Activated T-helper 1 cell treated with anti-CD3 and anti-CD28 coated beads, Interleukin-12 subunit alpha, Interleukin-12 subunit beta, Interleukin-2, Interleukin-4 antibody, amounts not matched to agents 30 ng/mL and 10 ng/mL and 1 ng/mL, durations not matched to agents 14 hours and 24 hours and 36 hours (primary cell): ENCODE data around the gene SYNE1. TPM values are rescaled to one million over a fixed set of nuclear protein-coding genes. Genes with fewer than 3 reads are reported as not detected.
"Not testable (repeated sequence)": the region's sequence is repeated elsewhere in the genome, so short reads cannot be mapped to it uniquely, and the experiment has no call there.

Experiments used
- DNase-seq: peaks from one replicate; pipeline ENCODE4 v3.0.0; 2021; ENCODE audit warnings: low spot score
- H3K27ac Mint-ChIP-seq: one replicate; pipeline ENCODE4 v1.8.0; 2021; ENCODE audit warnings: mild to moderate bottlenecking, mixed read lengths
- H3K27me3 Mint-ChIP-seq: one replicate; pipeline ENCODE4 v1.8.0; 2022; ENCODE audit warnings: mild to moderate bottlenecking, moderate library complexity, mixed read lengths; ENCODE audit not compliant: insufficient read depth
- H3K36me3 Mint-ChIP-seq: one replicate; pipeline ENCODE4 v1.8.0; 2021; ENCODE audit warnings: low read depth, mixed read lengths
- H3K4me1 Mint-ChIP-seq: one replicate; pipeline ENCODE4 v1.8.0; 2021; ENCODE audit warnings: low read depth, mixed read lengths
- H3K4me3 Mint-ChIP-seq: one replicate; pipeline ENCODE4 v1.8.0; 2021; ENCODE audit warnings: mild to moderate bottlenecking, moderate library complexity, mixed read lengths
- H3K9me3 Mint-ChIP-seq: one replicate; pipeline ENCODE4 v1.8.0; 2021; ENCODE audit warnings: mixed read lengths
- intact Hi-C: fragments of 100-400 bp; cut with micrococcal nuclease; formaldehyde crosslinking; loops from one replicate; pipeline ENCODE4 v1.15.1; 2024
- total RNA-seq: library from RNA; stranded (reverse); gene quantifications from 2 replicates; pipeline ENCODE4 v1.2.3, GENCODE V29; 2022

SYNE1 gene
- total RNA-seq, 1 donor from 2014 or later: 16.0 TPM

DNA sequence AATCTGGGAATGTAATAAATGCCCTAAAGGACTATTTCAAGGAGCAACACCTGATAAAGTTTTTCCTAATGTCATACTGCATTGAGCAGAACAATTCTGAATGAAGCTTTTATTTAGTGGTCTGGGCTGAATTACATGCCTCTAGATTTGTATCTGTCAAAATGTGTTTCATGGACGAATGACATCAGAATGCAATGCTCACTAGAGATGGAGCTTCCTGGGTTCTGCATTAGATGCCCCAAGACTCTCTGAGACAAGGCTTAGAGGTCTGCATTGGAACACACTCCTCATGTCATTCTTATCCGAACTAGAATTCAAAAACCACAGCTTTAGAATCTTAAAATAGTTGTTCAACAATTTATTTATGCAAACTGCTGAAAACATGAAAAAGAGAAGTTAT is 62.0 kb downstream of the SYNE1 start:
- DNase-seq: no peak
- Mint-ChIP-seq H3K27me3 (peaks cover 2% of the 10 kb centered on the region), H3K27ac (no peak overlapping the region), H3K4me1 (no peaks in the 10 kb centered on the region), H3K9me3 (no peaks in the 10 kb centered on the region), H3K36me3 (no peaks in the 10 kb centered on the region), H3K4me3 (no peak overlapping the region)
- intact Hi-C loops: no loop called here

DNA sequence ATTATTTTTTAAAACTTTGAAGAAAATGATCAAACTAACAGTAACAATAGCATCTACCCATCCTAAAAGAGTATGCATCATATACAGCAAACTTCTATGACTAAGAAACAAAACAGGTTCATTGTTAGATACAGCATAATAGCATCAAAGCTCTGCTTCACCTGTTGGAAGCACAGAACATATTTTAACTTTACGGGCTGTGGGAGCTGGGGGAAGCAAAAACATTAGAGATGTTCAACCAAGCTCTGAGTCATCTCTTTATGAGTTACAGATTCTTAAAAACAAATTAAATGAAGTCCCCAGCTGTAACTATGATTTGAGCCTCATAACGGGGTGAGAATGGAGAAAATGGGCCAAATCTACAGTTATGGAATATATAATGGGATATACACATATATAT is 63.4 kb downstream of the SYNE1 start:
- Mint-ChIP-seq H3K27me3 (peaks cover 2% of the 10 kb centered on the region), H3K4me1 (no peaks in the 10 kb centered on the region), H3K4me3 (no peak overlapping the region), H3K36me3 (no peaks in the 10 kb centered on the region), H3K27ac (no peak overlapping the region), H3K9me3 (no peaks in the 10 kb centered on the region)
- no peak for DNase-seq
- intact Hi-C loops: no loop called here

DNA sequence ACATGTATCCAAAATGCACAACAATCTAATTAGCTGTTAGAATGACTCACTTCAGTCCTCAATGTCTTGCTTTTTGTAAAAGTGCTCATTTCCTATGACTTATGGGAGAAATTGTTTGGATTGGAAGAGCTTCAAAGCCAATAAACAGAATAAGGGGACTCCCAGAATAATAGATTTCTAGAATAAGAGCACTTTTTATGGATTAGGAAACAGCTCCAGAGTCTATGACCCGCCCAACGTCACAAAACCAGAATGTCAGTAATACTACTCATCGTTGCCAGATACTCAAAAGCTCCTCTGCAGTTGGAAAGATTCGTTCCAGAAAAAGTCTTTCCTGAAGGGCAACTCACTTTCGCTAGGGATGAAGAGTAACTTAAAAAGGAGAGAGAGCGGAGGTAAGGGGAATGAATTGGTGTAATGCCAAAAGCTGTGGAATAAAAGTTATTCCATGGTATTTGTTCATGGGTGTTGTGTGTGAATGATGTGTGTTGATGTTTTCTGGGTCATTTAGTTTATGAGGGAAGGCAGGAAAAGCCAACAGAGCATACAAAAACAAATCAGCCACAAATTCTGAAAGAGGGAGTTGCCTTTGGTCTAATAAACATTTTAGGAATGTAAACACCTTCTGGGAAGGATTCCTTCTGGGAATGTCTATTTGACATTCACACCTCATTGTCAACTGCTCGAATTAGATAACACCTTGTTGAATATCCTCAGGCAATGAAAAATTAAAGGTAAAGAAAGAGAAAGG is 64.6 kb downstream of the SYNE1 start:
- Mint-ChIP-seq H3K27me3 (peaks cover 2% of the 10 kb centered on the region), H3K9me3 (no peaks in the 10 kb centered on the region), H3K27ac (no peak overlapping the region), H3K4me3 (no peak overlapping the region), H3K36me3 (no peaks in the 10 kb centered on the region), H3K4me1 (no peaks in the 10 kb centered on the region)
- DNase-seq: no peak
- intact Hi-C loops: no loop called here

DNA sequence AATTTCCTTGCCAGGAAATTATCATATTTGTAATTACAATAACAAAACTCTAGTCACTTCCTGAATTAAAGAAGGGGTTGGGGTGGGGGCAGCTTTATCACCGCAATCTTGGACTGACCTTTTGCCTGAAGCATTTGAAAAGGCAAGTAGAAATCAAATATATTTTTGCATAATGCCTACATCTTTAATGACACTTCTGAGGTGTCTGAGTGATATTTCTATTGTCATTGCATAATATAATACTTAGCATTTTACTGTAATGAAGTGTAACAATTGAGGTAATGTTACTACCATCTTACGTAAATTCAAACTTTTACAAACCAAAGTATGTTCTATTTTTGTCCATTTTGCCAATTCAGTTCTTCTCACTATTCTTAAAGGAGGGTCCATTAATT is 65.2 kb downstream of the SYNE1 start:
- no peak for DNase-seq
- Mint-ChIP-seq H3K27me3 (peaks cover 2% of the 10 kb centered on the region), H3K27ac (no peak overlapping the region), H3K4me1 (no peaks in the 10 kb centered on the region), H3K9me3 (no peaks in the 10 kb centered on the region), H3K4me3 (no peak overlapping the region), H3K36me3 (no peaks in the 10 kb centered on the region)
- intact Hi-C loops: no loop called here

DNA sequence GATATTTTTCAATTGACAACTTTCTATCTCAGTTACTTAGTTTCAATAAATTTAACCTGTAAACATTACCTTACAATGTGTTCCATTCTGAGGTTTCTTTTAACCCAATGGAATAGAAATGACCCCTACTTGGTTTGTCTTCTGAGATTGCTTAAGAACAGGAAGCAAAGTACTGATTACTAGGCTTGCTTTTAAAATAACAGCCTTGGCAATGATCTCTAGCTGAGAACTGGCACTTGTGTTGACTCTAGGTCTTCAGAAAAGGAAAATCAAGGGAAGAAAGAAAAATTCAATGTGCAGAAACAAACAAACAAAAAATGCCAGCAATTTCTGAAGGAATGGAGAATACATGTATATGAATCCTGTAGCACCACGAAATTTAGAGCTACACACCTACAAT is 66.1 kb downstream of the SYNE1 start:
- intact Hi-C loops: no loop called here
- H3K27ac Mint-ChIP-seq: no peak overlapping the region
- no peaks in the 10 kb centered on the region for H3K9me3 Mint-ChIP-seq

DNA sequence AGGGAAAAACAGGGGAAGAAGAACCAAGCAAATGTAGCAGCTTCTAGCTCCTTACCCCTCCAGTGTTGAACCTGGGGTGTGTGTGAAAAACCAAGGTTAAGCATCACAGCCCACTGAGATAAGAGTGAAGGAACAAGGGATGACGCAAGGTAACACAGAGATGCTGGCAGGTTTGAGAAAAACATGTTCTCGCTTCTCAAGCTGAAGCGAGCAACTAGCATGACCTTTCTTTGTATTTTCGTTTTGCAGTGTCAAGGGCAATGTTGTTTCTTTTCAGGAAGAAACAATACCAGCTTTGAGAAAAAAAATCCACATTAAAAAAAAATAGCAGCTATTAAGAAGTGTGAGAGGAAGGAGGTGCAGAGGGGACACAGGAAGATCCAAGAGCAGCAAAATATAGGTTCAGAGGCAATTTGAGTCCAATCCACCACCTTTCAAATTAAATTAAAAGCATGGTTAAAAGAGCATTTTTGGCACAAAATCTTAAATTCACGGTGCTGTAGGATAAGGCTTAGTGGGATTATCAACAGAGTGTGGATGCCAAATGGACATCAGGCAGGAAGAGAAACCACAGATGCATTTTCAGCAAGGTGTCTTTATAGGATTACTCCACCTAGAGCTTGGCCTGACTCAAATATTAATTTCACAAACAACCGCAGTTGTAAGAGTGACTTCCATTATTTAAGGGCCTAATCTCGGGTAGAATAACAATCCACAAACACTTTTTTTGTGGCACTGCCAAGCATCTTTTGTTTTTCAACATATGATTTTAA is 70.9 kb downstream of the SYNE1 start:
- Mint-ChIP-seq H3K4me1 (no peaks in the 10 kb centered on the region), H3K4me3 (no peak overlapping the region)

More for the DNA sequence above, 66.1 kb downstream of the SYNE1 start:
- H3K36me3 Mint-ChIP-seq: no peaks in the 10 kb centered on the region
- H3K27me3 Mint-ChIP-seq: peaks cover 2% of the 10 kb centered on the region
- H3K4me1 Mint-ChIP-seq: no peaks in the 10 kb centered on the region
- H3K4me3 Mint-ChIP-seq: no peak overlapping the region
- DNase-seq: no peak

DNA sequence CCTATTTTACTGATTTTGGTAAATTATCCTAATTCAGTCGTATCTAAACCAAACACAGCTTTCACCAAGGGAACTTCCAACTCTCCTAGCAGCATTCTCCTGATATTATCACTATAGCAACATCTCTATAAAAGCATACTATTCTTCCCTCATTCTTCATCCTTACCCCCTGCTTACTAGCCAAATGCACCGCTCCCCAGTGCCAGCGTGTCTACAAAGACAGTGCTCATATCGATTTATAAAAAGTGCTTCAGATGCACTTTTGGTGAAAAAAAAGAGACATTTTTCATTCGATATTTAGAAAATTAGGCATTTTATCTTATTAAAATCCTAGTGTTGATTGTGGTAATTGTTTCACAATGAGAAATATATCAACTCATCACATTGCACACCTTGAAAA is 74.0 kb downstream of the SYNE1 start:
- Mint-ChIP-seq H3K27me3 (no peaks in the 10 kb centered on the region), H3K9me3 (no peaks in the 10 kb centered on the region), H3K36me3 (no peaks in the 10 kb centered on the region), H3K4me1 (no peaks in the 10 kb centered on the region), H3K27ac (no peak overlapping the region), H3K4me3 (no peak overlapping the region)
- no peak for DNase-seq
- intact Hi-C loops: no loop called here

More for the DNA sequence above, 70.9 kb downstream of the SYNE1 start:
- H3K27me3 Mint-ChIP-seq: peaks cover 2% of the 10 kb centered on the region
- intact Hi-C loops: no loop called here
- no peak overlapping the region for H3K27ac Mint-ChIP-seq
- H3K9me3 Mint-ChIP-seq: no peaks in the 10 kb centered on the region
- DNase-seq: no peak
- no peaks in the 10 kb centered on the region for H3K36me3 Mint-ChIP-seq

DNA sequence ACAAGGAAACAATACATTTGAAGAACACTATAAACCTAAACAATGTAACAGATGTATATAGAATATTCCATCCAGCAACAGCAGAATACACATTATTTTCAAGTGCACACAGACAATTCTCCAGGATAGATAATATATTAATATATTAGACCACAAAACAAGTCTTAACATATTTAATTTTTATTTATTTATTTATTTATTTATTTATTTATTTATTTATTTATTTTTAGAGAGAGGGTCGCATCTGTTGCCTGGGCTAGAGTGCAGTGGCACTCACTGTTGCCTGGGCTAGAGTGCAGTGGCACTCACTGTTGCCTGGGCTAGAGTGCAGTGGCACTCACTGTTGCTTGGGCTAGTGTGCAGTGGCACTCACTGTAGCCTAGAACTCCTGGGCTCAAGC is 78.4 kb downstream of the SYNE1 start:
- H3K27me3 Mint-ChIP-seq, H3K4me1 Mint-ChIP-seq, intact Hi-C loops, DNase-seq, H3K36me3 Mint-ChIP-seq, H3K4me3 Mint-ChIP-seq, H3K9me3 Mint-ChIP-seq, H3K27ac Mint-ChIP-seq: not testable (repeated sequence)

DNA sequence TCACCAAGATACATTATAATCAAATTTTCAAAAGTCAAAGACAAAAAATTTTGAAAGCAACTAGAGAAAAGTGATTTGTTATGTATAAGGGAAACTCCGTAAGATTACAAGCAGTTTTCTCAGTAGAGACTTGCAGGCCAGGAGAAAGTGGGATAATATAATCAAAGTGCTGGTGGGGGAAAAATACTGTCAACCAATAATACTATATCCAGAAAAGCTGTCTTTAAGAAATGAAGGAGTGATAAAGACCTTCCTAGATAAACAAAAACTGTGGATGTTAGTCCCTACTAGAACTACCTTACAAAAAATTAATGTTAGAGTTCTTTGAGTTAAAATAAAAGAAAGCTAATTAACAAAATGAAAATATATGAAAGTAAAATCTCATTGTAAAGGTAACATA is 79.7 kb downstream of the SYNE1 start:
- no peak overlapping the region for H3K27ac Mint-ChIP-seq
- H3K4me3 Mint-ChIP-seq: no peak overlapping the region
- DNase-seq: no peak
- H3K9me3 Mint-ChIP-seq: peaks cover 6% of the 10 kb centered on the region
- intact Hi-C loops: no loop called here
- no peaks in the 10 kb centered on the region for H3K36me3 Mint-ChIP-seq
- H3K27me3 Mint-ChIP-seq: no peaks in the 10 kb centered on the region
- no peaks in the 10 kb centered on the region for H3K4me1 Mint-ChIP-seq

DNA sequence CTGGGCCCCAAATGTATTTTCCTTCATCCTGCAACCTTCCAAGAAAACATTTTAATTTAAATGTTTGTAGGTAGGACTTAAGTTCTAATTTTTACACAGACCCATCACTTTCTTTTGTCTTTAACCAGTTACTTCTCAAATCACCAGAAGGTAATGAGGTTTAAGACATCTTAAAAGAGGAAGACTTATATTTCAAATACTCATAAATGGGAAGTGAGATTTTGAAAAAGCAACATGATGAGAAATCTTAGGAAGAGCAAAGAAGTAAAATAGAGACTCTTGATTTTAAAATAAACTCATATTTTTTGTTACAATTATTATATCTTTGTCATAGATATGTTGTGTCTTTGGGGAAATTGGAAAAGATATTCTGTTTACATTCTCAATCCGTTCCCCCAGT is 82.3 kb downstream of the SYNE1 start:
- Mint-ChIP-seq H3K27me3 (no peaks in the 10 kb centered on the region), H3K4me3 (no peak overlapping the region), H3K36me3 (no peaks in the 10 kb centered on the region), H3K4me1 (no peaks in the 10 kb centered on the region), H3K9me3 (peaks cover 6% of the 10 kb centered on the region), H3K27ac (no peak overlapping the region)
- DNase-seq: no peak
- intact Hi-C loops: loop anchor here (5.0 kb wide), 1 partner anchor 397 kb away; no protein-coding TSS in a partner anchor

DNA sequence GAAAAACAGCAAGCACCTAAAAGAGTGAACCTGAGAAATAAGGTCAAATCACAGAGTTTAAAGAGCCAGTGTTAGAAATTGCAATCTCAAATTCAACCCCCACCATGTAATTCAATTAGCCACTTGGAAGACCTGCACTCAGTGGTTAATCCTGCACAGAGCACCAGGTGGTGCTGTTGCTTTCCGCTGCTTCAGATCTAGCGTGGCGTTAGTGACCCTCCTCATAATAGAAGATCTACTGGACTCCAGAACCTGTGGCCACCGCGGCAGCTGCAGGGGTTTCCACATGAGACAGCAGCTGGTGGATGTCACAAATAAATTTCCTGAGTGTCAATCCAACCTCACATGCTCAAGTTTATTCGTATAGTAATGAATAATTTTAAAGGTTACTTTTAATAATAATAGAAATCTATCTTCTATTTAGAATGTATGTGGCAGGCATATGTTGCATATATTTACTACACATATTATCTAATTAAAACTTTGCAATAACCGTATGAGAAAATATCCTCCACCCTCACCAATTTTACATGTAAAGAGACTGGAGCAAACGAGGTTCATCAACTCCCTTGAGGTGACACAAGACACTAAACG is 84.4 kb downstream of the SYNE1 start:
- no peaks in the 10 kb centered on the region for H3K27me3 Mint-ChIP-seq
- intact Hi-C loops: loop anchor here (2.0 to 5.0 kb wide), 2 partner anchors 90 to 400 kb away; no protein-coding TSS in a partner anchor
- no peak overlapping the region for H3K4me3 Mint-ChIP-seq
- no peak overlapping the region for H3K27ac Mint-ChIP-seq
- DNase-seq: no peak
- peaks cover 6% of the 10 kb centered on the region for H3K9me3 Mint-ChIP-seq
- H3K4me1 Mint-ChIP-seq: no peaks in the 10 kb centered on the region
- H3K36me3 Mint-ChIP-seq: no peaks in the 10 kb centered on the region

DNA sequence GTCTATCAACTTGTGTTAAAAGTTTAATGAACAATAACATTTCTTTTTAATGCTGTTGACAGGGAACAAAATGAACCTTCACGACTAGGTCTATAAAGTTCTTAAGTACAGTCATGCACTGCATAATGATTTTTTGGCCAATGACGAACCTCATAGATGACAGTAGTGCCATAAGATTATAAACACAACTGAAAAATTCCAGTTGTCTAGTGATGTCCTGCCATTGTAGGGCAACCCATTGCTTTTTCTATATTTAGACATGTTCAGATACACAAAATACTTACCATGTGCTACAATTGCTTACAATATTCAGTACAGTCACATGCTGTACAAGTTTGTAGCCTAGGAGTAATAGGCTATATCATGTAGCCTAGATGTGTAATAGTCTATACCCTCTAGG is 93.6 kb downstream of the SYNE1 start:
- intact Hi-C loops: no loop called here
- H3K4me1 Mint-ChIP-seq: no peaks in the 10 kb centered on the region
- H3K4me3 Mint-ChIP-seq: no peak overlapping the region
- no peaks in the 10 kb centered on the region for H3K36me3 Mint-ChIP-seq
- H3K9me3 Mint-ChIP-seq: no peaks in the 10 kb centered on the region
- H3K27me3 Mint-ChIP-seq: peaks cover 2% of the 10 kb centered on the region
- DNase-seq: no peak
- no peak overlapping the region for H3K27ac Mint-ChIP-seq

DNA sequence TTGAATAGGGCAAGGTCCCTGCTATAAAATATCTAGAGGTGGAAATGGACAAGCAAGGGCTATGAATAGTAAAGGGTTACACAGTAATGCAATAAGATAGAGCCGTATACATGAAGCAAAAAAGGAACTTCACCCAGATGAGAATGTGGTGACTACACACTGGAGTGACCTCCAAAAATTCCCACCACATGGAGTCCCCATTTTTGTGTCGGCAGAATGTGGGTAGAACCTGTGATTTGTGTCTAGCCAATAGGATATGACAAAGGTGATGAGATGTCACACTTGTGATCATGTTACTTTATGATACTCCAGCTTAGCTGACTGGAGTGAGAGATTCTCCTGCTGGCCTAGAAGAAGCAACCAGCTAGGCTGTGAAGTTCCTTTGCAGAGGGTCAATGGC is 96.8 kb downstream of the SYNE1 start:
- Mint-ChIP-seq H3K4me1 (no peaks in the 10 kb centered on the region), H3K4me3 (no peak overlapping the region), H3K9me3 (no peaks in the 10 kb centered on the region), H3K36me3 (no peaks in the 10 kb centered on the region), H3K27ac (no peak overlapping the region), H3K27me3 (peaks cover 2% of the 10 kb centered on the region)
- intact Hi-C loops: no loop called here
- no peak for DNase-seq
